ENCODE measurements around the gene FRS2. TPM values are rescaled to one million over a fixed set of nuclear protein-coding genes. Genes with fewer than 3 reads are reported as not detected.

The FRS2 gene
- total RNA-seq, 1 donor from 2014 or later: 49.3 TPM

Small RNA genes lying within 50 kb of the gene (small RNA-seq; reads per million reads assigned to genes)
- gene MIR3913-1 (ENCODE audit: low replicate concordance): 0.64 reads per million, percentile 70 among the genes with 10 or more reads in this experiment

Other genes starting within 250 kb of the FRS2 start
- 46.6 TPM for gene CPSF6, start 230.8 kb upstream of the FRS2 start, total RNA-seq
- 148 TPM for gene LYZ, start 122.0 kb upstream of the FRS2 start, total RNA-seq
- 12.9 TPM for gene YEATS4, start 110.6 kb upstream of the FRS2 start, total RNA-seq
- 141 TPM for gene CCT2, start 115.1 kb downstream of the FRS2 start, total RNA-seq
- 0.10 TPM for gene LRRC10, start 140.5 kb downstream of the FRS2 start, total RNA-seq
- 7.1 TPM for gene BEST3, start 228.9 kb downstream of the FRS2 start, total RNA-seq

Data from skin of body (tissue), 2 donors.